ENCODE results near the gene RHEB. TPM values are rescaled to one million over a fixed set of nuclear protein-coding genes. Genes with fewer than 3 reads are reported as not detected.

Gene RHEB
- total RNA-seq, 2 experiments from 2014 or later, result 82.8 to 85.1 TPM

DNA sequence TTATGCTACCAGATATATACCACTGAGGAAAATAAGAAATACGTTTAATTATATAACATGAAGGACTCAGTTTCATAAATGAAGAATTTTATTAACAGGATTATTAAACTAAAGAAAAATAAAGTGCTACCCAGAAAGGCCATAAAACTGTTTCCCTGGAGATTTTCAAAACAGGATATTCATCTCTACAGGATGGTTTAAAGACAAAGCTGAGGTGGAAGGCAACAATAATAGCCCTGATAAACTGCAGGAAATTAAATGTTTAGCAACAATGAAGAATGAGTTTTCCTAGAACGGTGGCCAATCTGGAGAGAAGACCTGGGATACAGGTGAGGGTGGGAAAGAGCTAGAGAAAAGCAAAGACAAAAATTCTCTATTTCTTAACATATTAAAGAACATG is 11.9 kb downstream of the RHEB start:
- H3K27me3 Mint-ChIP-seq, result no peaks in the 10 kb centered on the region
- ChIA-PET POLR2A (interaction anchor here (1.1 to 3.4 kb wide), 3 partner anchors 10 to 12 kb away, joined by 5 to 13 read pairs (median 8); partner anchors contain the start of gene RHEB), CTCF (interaction anchor here (0.6 to 1.6 kb wide), 3 partner anchors 132 to 264 kb away, joined by 3 to 5 read pairs (median 3); no protein-coding TSS in a partner anchor)
- H3K9me3 Mint-ChIP-seq, result no peaks in the 10 kb centered on the region
- no peak for DNase-seq
- no peak overlapping the region for H3K4me3 Mint-ChIP-seq
- peaks cover 48% of the 10 kb centered on the region for H3K4me1 Mint-ChIP-seq
- H3K27ac Mint-ChIP-seq, result no peak overlapping the region
- peaks cover 16% of the 10 kb centered on the region for H3K36me3 Mint-ChIP-seq (ENCODE audit: low read depth)

- CTCF ChIA-PET, result interaction anchor here (1.6 kb wide), 1 partner anchor 253 kb away, joined by 5 read pairs; no protein-coding TSS in a partner anchor
- H3K4me3 Mint-ChIP-seq, result no peak overlapping the region
- DNase-seq, result no peak
- H3K9me3 Mint-ChIP-seq, result no peaks in the 10 kb centered on the region
- peaks cover 13% of the 10 kb centered on the region for H3K36me3 Mint-ChIP-seq (ENCODE audit: low read depth)
- POLR2A ChIA-PET, result interaction anchor here (3.4 kb wide), 1 partner anchor 13 kb away, joined by 13 read pairs; the partner anchor contains the start of gene RHEB
- H3K27ac Mint-ChIP-seq, result no peak overlapping the region
- peaks cover 40% of the 10 kb centered on the region for H3K4me1 Mint-ChIP-seq
- H3K27me3 Mint-ChIP-seq, result no peaks in the 10 kb centered on the region
Observed at GRCh38 chr7:151506901-151507382, 12.8 kb downstream of the RHEB start.

GRCh38 chr7:151505836-151506468 is 13.7 kb downstream of the RHEB start:
- DNase-seq, result no peak
- Mint-ChIP-seq H3K4me3 (no peak overlapping the region), H3K36me3 (ENCODE audit: low read depth) (peaks cover 19% of the 10 kb centered on the region), H3K27me3 (no peaks in the 10 kb centered on the region), H3K9me3 (no peaks in the 10 kb centered on the region), H3K4me1 (peaks cover 41% of the 10 kb centered on the region), H3K27ac (no peak overlapping the region)
- CTCF ChIA-PET, result interaction anchor here (0.7 to 1.6 kb wide), 3 partner anchors 9 to 254 kb away, joined by 3 to 5 read pairs (median 3); no protein-coding TSS in a partner anchor
- POLR2A ChIA-PET, result interaction anchor here (1.8 to 3.4 kb wide), 2 partner anchors 12 to 14 kb away, joined by 9 to 13 read pairs; partner anchors contain the start of gene RHEB

DNA sequence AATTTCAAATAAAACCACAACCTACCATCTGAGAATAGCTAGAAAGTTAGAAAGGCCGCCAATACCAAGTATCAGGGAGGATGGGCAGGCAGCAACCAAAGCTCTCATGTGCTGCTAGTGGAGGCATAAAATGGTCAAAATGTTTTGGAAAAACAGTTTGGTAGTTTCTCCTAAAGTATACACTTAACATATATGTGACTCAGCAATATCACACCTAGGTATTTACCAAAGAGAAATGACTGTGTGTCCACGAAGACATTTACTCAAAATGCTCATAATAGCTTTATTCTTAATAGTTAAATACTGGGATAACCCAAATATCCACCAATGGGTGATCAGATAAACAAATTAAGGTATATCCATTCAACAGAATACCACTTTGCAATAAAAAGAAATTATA is 14.3 kb downstream of the RHEB start:
- peaks cover 40% of the 10 kb centered on the region for H3K4me1 Mint-ChIP-seq
- no peak for DNase-seq
- CTCF ChIA-PET, result interaction anchor here (0.7 to 1.3 kb wide), 2 partner anchors 8 to 22 kb away, joined by 3 read pairs; no protein-coding TSS in a partner anchor
- H3K9me3 Mint-ChIP-seq, result no peaks in the 10 kb centered on the region
- no peak overlapping the region for H3K4me3 Mint-ChIP-seq
- peaks cover 19% of the 10 kb centered on the region for H3K36me3 Mint-ChIP-seq (ENCODE audit: low read depth)
- POLR2A ChIA-PET, result interaction anchor here (1.8 to 3.4 kb wide), 2 partner anchors 12 to 15 kb away, joined by 9 to 13 read pairs; partner anchors contain the start of gene RHEB
- no peaks in the 10 kb centered on the region for H3K27me3 Mint-ChIP-seq
- H3K27ac Mint-ChIP-seq, result no peak overlapping the region

DNA sequence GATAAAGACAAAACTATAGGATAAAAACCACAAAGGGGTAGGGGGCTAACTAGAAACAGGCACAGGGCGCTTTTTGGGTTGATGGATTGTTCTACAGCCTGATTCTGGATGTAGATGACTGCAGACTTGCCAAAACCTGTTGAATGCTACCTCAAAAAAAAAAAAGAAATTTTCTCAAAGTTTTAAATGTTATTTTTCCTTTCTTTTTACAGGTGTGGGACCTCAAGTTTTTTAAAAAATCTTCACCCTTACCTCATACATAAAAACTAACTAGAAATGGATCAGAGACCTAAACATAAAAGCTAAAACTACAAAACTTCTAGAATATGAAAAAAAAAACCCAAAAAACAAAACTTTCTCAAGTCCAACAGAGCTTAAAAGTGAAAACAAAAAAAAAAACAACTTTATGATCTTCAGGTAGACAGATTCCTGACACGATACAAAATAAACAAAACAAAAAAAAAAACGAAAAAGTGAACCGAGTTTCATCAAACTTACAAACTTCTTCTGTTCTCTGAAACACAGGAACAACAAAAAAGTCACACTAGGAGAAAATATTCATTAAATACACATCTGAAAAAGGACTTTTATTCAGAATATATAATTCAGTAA is 14.9 kb downstream of the RHEB start:
- ChIA-PET CTCF (interaction anchor here (1.3 kb wide), 1 partner anchor 8 kb away, joined by 3 read pairs; no protein-coding TSS in a partner anchor), POLR2A (interaction anchor here (1.8 to 3.4 kb wide), 2 partner anchors 13 to 15 kb away, joined by 9 to 13 read pairs; partner anchors contain the start of gene RHEB)
- H3K27me3 Mint-ChIP-seq, result no peaks in the 10 kb centered on the region
- H3K4me1 Mint-ChIP-seq, result peaks cover 36% of the 10 kb centered on the region
- no peak for DNase-seq
- no peak overlapping the region for H3K4me3 Mint-ChIP-seq
- no peaks in the 10 kb centered on the region for H3K9me3 Mint-ChIP-seq
- no peak overlapping the region for H3K27ac Mint-ChIP-seq
- peaks cover 16% of the 10 kb centered on the region for H3K36me3 Mint-ChIP-seq (ENCODE audit: low read depth)

DNA sequence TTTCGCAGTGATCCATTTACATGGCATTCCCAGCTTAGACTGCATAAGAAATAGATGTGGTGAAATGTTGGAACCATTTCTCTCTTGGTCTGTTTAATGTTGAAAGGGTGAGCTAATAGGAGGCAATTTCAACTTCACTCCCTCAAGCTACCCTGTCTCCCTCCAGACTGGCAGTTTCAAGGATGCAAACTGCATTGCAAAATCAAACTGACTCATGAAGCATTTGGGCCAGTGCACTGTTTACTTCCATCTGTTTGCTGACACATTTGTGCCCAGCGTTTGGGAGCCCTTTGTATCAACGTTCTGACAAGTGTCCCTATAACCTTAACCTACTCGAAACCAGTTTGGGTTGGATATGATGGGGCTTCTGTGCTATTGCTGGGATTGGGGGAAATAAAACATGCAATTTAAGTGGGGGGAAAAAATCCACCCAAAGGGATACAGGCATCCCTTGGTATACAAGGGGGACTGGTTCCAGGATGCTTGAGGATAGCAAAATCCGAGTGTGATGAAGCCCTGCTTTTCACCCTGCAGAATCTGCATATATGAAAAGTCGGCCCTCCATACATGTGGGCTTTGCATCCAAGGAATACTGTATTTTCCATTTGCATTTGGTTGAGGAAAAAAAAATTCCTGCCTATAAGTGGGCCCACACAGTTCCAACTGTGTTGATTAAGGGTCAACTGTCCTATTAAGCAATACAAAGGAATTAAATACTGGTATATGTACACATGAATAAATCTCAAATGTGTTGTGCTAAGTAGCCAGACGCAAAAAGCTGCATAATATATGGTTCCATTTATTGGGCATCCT is 15.6 kb downstream of the RHEB start:
- H3K4me1 Mint-ChIP-seq, result peaks cover 31% of the 10 kb centered on the region
- ChIA-PET POLR2A (interaction anchor here (1.8 to 3.4 kb wide), 2 partner anchors 14 to 16 kb away, joined by 9 to 13 read pairs; partner anchors contain the start of gene RHEB), CTCF (no interaction called here)
- no peak overlapping the region for H3K4me3 Mint-ChIP-seq
- no peak overlapping the region for H3K27ac Mint-ChIP-seq
- H3K9me3 Mint-ChIP-seq, result no peaks in the 10 kb centered on the region
- H3K27me3 Mint-ChIP-seq, result no peaks in the 10 kb centered on the region
- DNase-seq, result no peak
- H3K36me3 Mint-ChIP-seq (ENCODE audit: low read depth), result peaks cover 14% of the 10 kb centered on the region

GRCh38 chr7:151501676-151502075 is 18.0 kb downstream of the RHEB start:
- CTCF ChIA-PET, result no interaction called here
- peaks cover 14% of the 10 kb centered on the region for H3K36me3 Mint-ChIP-seq (ENCODE audit: low read depth)
- H3K9me3 Mint-ChIP-seq, result no peaks in the 10 kb centered on the region
- H3K27ac Mint-ChIP-seq, result no peak overlapping the region
- H3K4me3 Mint-ChIP-seq, result no peak overlapping the region
- H3K27me3 Mint-ChIP-seq, result no peaks in the 10 kb centered on the region
- DNase-seq, result no peak
- POLR2A ChIA-PET, result no interaction called here
- peaks cover 31% of the 10 kb centered on the region for H3K4me1 Mint-ChIP-seq

GRCh38 chr7:151498495-151498894 is 21.2 kb downstream of the RHEB start:
- POLR2A ChIA-PET, result no interaction called here
- H3K27ac Mint-ChIP-seq, result no peak overlapping the region
- CTCF ChIA-PET, result interaction anchor here (1.0 kb wide), 1 partner anchor 261 kb away, joined by 3 read pairs; no protein-coding TSS in a partner anchor

DNA sequence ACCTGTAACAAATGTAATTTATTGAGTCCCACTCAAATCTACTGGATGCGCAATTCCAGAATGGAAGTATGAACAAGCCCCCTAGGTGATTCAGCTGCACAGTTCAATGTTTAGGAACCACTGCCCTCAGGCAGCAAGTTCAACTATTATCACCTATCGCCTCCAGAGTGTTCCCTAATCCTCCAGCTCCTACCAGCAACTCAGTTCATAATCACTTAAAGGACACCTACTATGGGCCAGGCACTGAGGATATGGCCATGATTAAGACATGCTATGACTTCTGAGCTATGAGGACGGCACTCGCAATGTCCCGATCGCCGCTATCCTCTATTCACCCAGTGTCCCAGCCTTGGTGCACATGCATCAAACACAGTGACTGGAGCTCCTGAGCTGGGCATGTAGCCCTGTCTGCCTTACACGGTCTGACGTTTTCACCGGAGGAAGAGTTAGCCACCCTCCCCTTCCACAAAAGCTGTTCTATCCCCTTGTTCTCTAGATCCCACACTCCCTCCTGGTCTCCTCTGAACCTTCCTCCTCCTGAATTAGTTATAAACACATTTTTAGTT is 22.3 kb downstream of the RHEB start:
- ChIA-PET CTCF (interaction anchor here (1.0 to 1.3 kb wide), 3 partner anchors 8 to 263 kb away, joined by 3 read pairs; no protein-coding TSS in a partner anchor), POLR2A (interaction anchor here (1.4 kb wide), 1 partner anchor 20 kb away, joined by 7 read pairs; no protein-coding TSS in a partner anchor)
- Mint-ChIP-seq H3K36me3 (ENCODE audit: low read depth) (peaks cover 12% of the 10 kb centered on the region), H3K4me3 (no peak overlapping the region), H3K27me3 (no peaks in the 10 kb centered on the region), H3K27ac (no peak overlapping the region), H3K9me3 (no peaks in the 10 kb centered on the region), H3K4me1 (peaks cover 37% of the 10 kb centered on the region)
- DNase-seq, result no peak

More at GRCh38 chr7:151498495-151498894, 21.2 kb downstream of the RHEB start:
- Mint-ChIP-seq H3K9me3 (no peaks in the 10 kb centered on the region), H3K27me3 (no peaks in the 10 kb centered on the region), H3K4me1 (peaks cover 33% of the 10 kb centered on the region), H3K4me3 (no peak overlapping the region), H3K36me3 (ENCODE audit: low read depth) (peaks cover 11% of the 10 kb centered on the region)
- no peak for DNase-seq

- no peak for DNase-seq
- POLR2A ChIA-PET, result no interaction called here
- H3K9me3 Mint-ChIP-seq, result no peaks in the 10 kb centered on the region
- CTCF ChIA-PET, result interaction anchor here (1.1 kb wide), 1 partner anchor 138 kb away, joined by 3 read pairs; no protein-coding TSS in a partner anchor
- H3K4me1 Mint-ChIP-seq, result peaks cover 29% of the 10 kb centered on the region
- peaks cover 5% of the 10 kb centered on the region for H3K36me3 Mint-ChIP-seq (ENCODE audit: low read depth)
- no peak overlapping the region for H3K27ac Mint-ChIP-seq
- no peaks in the 10 kb centered on the region for H3K27me3 Mint-ChIP-seq
- no peak overlapping the region for H3K4me3 Mint-ChIP-seq
Observed at GRCh38 chr7:151495360-151495759, 24.3 kb downstream of the RHEB start.

DNA sequence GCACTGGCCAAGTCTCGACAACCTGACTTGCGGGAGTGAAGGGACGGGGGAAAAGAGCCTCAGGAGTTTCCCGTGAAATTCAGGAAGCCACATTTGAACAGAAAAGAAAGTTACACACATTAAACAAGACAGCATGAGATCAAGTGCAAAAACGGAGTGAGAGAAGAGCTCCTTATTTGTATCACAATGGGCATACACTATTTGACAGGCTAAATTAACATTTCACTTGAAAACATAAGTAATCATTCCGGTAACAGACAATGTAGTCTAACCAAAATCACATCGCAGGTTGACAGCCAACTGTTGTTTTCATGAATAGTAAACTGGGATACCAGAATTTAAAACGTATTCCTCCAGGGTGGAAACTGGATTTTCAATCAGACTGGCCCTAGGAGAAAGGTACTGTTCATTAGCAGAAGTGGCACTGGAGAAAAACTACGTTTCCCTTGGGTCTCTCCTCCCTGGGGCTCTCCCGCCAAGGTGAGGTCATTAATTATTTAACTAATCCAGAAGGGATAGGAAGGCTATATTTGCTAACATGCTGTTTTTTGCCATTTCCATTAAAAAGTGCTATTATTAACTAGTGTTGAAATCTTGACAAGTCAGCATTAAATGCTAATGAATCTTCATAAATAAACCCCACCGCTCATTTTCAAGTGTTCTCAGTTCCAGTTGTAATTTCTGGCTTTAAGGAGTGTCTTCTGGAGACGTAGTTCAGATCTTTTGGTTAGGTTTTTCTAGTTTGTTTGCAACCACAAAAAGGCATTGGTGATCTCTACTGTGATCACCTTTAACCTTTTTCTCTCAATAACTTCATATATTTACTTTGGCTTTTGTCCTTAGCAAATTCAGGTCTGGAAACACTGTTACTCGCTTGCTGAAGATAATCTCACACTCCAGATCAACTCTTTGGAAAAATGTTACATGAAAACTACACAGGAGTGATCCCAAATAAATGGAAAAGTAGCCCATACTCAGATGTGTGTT is 25.1 kb downstream of the RHEB start:
- Mint-ChIP-seq H3K4me1 (peaks cover 27% of the 10 kb centered on the region), H3K27ac (no peak overlapping the region), H3K4me3 (no peak overlapping the region), H3K27me3 (no peaks in the 10 kb centered on the region), H3K9me3 (no peaks in the 10 kb centered on the region), H3K36me3 (ENCODE audit: low read depth) (peaks cover 10% of the 10 kb centered on the region)
- ChIA-PET POLR2A (interaction anchor here (0.5 kb wide), 1 partner anchor 17 kb away, joined by 3 read pairs; no protein-coding TSS in a partner anchor), CTCF (interaction anchor here (1.1 kb wide), 1 partner anchor 138 kb away, joined by 3 read pairs; no protein-coding TSS in a partner anchor)
- no peak for DNase-seq
